ENCODE measurements around the gene SASS6.

SASS6 gene

GRCh38 chr1:100039591-100039990 is 93.1 kb downstream of the SASS6 start:
- no peak for DNase-seq

- DNase-seq, result peak; percentile 35
These were observed 94.0 kb downstream of the SASS6 start for GRCh38 chr1:100038660-100039287.

GRCh38 chr1:100037927-100038659 is 94.6 kb downstream of the SASS6 start:
- peak; percentile 60 for DNase-seq

- peak; percentile 60 for DNase-seq
These were observed 95.1 kb downstream of the SASS6 start for GRCh38 chr1:100037656-100037926.

GRCh38 chr1:100036718-100037655 is 95.7 kb downstream of the SASS6 start:
- peak; percentile 15 for DNase-seq

- DNase-seq, result no peak
These were observed 97.5 kb downstream of the SASS6 start for GRCh38 chr1:100035214-100035613.

GRCh38 chr1:100034470-100034869 is 98.3 kb downstream of the SASS6 start:
- peak; percentile 19 for DNase-seq
